Calu3 (cell line): ENCODE results near the gene ZNF280C. TPM values are rescaled to one million over a fixed set of nuclear protein-coding genes. Genes with fewer than 3 reads are reported as not detected.

Experiments
- BruUV-seq: library from RNA; stranded (reverse); fragments of 400-500 nt; replicated peaks from 2 replicates; lab custom pipeline; 2021; lab: Mats Ljungman, UMichigan
- CTCF ChIA-PET: fragments of 300-600 bp; sonication (Branson Sonifier 250); formaldehyde crosslinking; loops from one replicate; lab custom pipeline; 2022; ENCODE audit warnings: antibody characterized with exemption; lab: Charles Lee
- DNase-seq: peaks from one replicate; pipeline ENCODE4 v3.0.0; 2022
- H3K27ac Mint-ChIP-seq: one replicate; pipeline ENCODE4 v1.8.0; 2022; ENCODE audit warnings: mixed read lengths; ENCODE audit not compliant: unreplicated experiment
- H3K27me3 Mint-ChIP-seq: one replicate; pipeline ENCODE4 v1.8.0; 2022; ENCODE audit warnings: mixed read lengths; ENCODE audit not compliant: unreplicated experiment
- H3K36me3 Mint-ChIP-seq: one replicate; pipeline ENCODE4 v1.8.0; 2022; ENCODE audit warnings: mild to moderate bottlenecking, moderate library complexity, mixed read lengths; ENCODE audit not compliant: insufficient read depth, unreplicated experiment
- H3K4me1 Mint-ChIP-seq: one replicate; pipeline ENCODE4 v1.8.0; 2022; ENCODE audit warnings: mild to moderate bottlenecking, low read depth, mixed read lengths; ENCODE audit not compliant: unreplicated experiment
- H3K4me3 Mint-ChIP-seq: one replicate; pipeline ENCODE4 v1.8.0; 2022; ENCODE audit warnings: mild to moderate bottlenecking, low read depth, moderate library complexity, mixed read lengths; ENCODE audit not compliant: unreplicated experiment
- H3K9me3 Mint-ChIP-seq: one replicate; pipeline ENCODE4 v1.8.0; 2022; ENCODE audit warnings: low read depth, mixed read lengths; ENCODE audit not compliant: unreplicated experiment
- intact Hi-C: fragments of 100-400 bp; cut with micrococcal nuclease; formaldehyde crosslinking; loops from one replicate; pipeline ENCODE4 v1.10.0; 2022; ENCODE audit not compliant: unreplicated experiment
- total RNA-seq: library from RNA; stranded (reverse); gene quantifications from 2 replicates; pipeline ENCODE4 v1.2.3, GENCODE V29; 2022
- TF ChIP-seq, protein P1 (sequence below): fragments of 200-600 bp; IDR thresholded peaks from one replicate; pipeline ENCODE4 v1.8.0; 2022; ENCODE audit warnings: antibody characterized with exemption; ENCODE audit not compliant: unreplicated experiment

Gene ZNF280C
- total RNA-seq, 1 experiment from 2014 or later, result 8.8 TPM

DNA sequence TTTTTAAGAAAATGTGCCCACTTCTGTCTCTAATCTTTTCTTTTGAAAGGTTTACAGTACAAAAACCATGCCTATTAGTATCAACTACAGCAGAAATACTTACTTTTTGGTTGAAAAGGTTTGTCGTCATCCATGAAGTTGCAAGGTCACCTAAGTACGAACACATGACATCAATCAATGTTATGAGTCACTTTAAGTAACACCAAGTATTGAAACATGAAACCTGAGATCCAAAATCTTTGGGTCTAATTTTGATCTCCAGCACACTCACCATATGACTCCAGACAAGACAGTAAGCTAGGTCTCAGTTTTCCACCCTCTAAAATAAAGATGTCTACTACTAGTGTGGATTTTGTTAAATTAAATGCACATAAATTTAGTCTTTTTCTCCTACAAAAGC is 8.4 kb downstream of the ZNF280C start:
- H3K4me3 Mint-ChIP-seq, result no peak overlapping the region
- no peak for DNase-seq
- no peak overlapping the region for H3K27ac Mint-ChIP-seq
- BruUV-seq, result no TSS peak
- intact Hi-C loops, result no loop called here
- H3K9me3 Mint-ChIP-seq, result no peaks in the 10 kb centered on the region
- peaks cover 8% of the 10 kb centered on the region for H3K36me3 Mint-ChIP-seq
- H3K4me1 Mint-ChIP-seq, result no peaks in the 10 kb centered on the region
- CTCF ChIA-PET, result no interaction called here
- no peaks in the 10 kb centered on the region for H3K27me3 Mint-ChIP-seq
- TF ChIP-seq, protein P1, sequence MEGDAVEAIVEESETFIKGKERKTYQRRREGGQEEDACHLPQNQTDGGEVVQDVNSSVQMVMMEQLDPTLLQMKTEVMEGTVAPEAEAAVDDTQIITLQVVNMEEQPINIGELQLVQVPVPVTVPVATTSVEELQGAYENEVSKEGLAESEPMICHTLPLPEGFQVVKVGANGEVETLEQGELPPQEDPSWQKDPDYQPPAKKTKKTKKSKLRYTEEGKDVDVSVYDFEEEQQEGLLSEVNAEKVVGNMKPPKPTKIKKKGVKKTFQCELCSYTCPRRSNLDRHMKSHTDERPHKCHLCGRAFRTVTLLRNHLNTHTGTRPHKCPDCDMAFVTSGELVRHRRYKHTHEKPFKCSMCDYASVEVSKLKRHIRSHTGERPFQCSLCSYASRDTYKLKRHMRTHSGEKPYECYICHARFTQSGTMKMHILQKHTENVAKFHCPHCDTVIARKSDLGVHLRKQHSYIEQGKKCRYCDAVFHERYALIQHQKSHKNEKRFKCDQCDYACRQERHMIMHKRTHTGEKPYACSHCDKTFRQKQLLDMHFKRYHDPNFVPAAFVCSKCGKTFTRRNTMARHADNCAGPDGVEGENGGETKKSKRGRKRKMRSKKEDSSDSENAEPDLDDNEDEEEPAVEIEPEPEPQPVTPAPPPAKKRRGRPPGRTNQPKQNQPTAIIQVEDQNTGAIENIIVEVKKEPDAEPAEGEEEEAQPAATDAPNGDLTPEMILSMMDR, result no peak

- CTCF ChIA-PET, result no interaction called here
- BruUV-seq, result no TSS peak
- no peak for DNase-seq
- Mint-ChIP-seq H3K9me3 (no peaks in the 10 kb centered on the region), H3K27me3 (no peaks in the 10 kb centered on the region), H3K36me3 (peaks cover 13% of the 10 kb centered on the region), H3K4me3 (no peak overlapping the region), H3K4me1 (no peaks in the 10 kb centered on the region), H3K27ac (no peak overlapping the region)
- TF ChIP-seq, protein P1, result no peak
- intact Hi-C loops, result no loop called here
Observed at GRCh38 chrX:130253916-130254315, 14.8 kb downstream of the ZNF280C start.

DNA sequence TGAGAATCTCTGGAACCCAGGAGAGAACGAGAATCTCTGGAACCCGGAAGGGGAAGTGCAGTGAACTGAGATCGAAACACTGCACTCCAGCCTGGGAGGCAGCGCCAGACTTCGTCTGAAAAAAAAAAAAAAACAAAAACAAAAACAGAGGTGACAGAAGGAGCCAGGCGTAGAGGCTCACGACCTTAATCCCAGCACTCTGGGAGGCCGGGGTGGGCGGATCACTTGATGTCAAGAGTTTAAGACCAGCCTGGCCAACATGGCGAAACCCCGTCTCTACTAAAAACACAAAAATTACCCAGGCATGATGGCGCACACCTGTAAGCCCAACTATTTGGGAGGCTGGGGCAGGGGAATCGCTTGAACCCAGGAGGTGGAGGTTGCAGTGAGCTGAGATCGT is 17.0 kb downstream of the ZNF280C start:
- TF ChIP-seq, protein P1, result no peak
- BruUV-seq, result no TSS peak
- H3K27ac Mint-ChIP-seq, result no peak overlapping the region

DNA sequence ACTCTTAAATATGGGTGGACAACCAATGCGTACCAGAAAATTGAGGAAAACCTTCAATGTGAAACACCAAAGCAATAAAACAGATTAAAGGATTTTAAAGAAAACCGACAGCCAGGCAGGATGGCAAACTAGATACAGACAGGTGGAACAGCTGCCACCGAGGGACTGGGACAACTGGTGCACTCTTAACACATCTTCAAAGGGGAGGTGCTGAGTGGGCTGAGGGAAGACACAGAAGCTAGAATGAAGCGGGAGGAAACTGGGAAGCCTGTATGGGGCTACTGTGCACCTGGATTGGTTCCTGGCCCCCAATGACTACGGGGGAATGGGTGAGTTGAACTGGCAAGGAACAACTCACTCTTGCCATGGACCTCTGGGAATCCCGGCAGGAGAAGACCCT is 20.7 kb downstream of the ZNF280C start:
- DNase-seq, result no peak
- no peaks in the 10 kb centered on the region for H3K4me1 Mint-ChIP-seq
- no TSS peak for BruUV-seq
- no peak overlapping the region for H3K27ac Mint-ChIP-seq
- H3K4me3 Mint-ChIP-seq, result no peak overlapping the region
- TF ChIP-seq, protein P1, result no peak
- H3K27me3 Mint-ChIP-seq, result no peaks in the 10 kb centered on the region
- intact Hi-C loops, result no loop called here
- H3K9me3 Mint-ChIP-seq, result no peaks in the 10 kb centered on the region
- peaks cover 6% of the 10 kb centered on the region for H3K36me3 Mint-ChIP-seq
- CTCF ChIA-PET, result no interaction called here

More for the DNA sequence above, 17.0 kb downstream of the ZNF280C start:
- intact Hi-C loops, result no loop called here
- no peak overlapping the region for H3K4me3 Mint-ChIP-seq
- no peak for DNase-seq
- H3K9me3 Mint-ChIP-seq, result no peaks in the 10 kb centered on the region
- no peaks in the 10 kb centered on the region for H3K4me1 Mint-ChIP-seq
- H3K36me3 Mint-ChIP-seq, result peaks cover 13% of the 10 kb centered on the region
- CTCF ChIA-PET, result no interaction called here
- H3K27me3 Mint-ChIP-seq, result no peaks in the 10 kb centered on the region

DNA sequence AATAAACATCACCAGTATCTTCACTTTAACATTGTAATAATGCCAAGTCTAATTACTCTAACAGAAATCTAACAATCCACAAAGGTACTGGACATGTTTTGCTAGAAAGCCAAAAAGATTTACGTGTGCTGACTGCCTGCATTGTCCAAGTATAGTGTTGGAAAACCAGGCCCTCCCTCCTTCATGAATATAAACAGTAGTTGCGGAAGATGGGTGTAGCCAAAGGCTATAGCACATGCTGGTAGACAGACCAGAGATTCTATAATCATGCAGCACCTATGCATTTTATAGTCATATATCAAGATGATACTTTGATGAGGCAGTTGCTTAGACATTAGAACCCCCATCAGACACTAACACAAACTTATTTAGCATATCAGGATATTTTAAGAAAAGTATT is 22.6 kb downstream of the ZNF280C start:
- no peak for DNase-seq
- TF ChIP-seq, protein P1, result no peak
- H3K9me3 Mint-ChIP-seq, result no peaks in the 10 kb centered on the region
- intact Hi-C loops, result no loop called here
- CTCF ChIA-PET, result no interaction called here
- H3K27me3 Mint-ChIP-seq, result no peaks in the 10 kb centered on the region
- H3K27ac Mint-ChIP-seq, result no peak overlapping the region
- H3K36me3 Mint-ChIP-seq, result no peaks in the 10 kb centered on the region
- H3K4me1 Mint-ChIP-seq, result no peaks in the 10 kb centered on the region
- BruUV-seq, result no TSS peak
- no peak overlapping the region for H3K4me3 Mint-ChIP-seq
